ENCODE measurements around the gene MAML2.

The MAML2 gene

DNA sequence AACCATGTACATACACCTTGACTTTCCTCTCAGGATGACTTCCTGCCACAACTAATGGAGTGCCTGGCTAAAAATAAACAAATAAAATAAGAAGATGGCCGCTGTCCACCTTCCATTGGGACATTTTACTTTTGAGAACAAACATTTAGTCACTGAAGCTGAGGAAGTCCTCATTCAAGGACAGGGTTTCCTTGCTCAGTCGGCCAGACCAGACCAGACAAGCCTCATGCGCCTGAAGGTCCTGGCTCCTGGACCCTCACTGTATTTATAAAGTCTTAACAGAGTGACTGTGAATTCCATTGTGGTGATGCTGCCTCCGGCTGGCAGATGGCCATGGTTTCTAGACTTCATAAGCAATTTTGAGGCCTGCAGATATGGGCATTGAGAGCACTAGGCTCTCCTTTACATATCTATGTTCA lies 114.5 kb downstream of the MAML2 start:
- no peak overlapping the region for H3K9ac ChIP-seq (ENCODE audit: low read depth, low read length)
- peaks cover 27% of the 10 kb centered on the region for H3K4me1 ChIP-seq (ENCODE audit: insufficient read depth, low read length)
- no peaks in the 10 kb centered on the region for H3K9me3 ChIP-seq (ENCODE audit: control insufficient read depth, insufficient read depth, low read length)
- H3K36me3 ChIP-seq (ENCODE audit: insufficient read depth, low read length): no peaks in the 10 kb centered on the region

DNA sequence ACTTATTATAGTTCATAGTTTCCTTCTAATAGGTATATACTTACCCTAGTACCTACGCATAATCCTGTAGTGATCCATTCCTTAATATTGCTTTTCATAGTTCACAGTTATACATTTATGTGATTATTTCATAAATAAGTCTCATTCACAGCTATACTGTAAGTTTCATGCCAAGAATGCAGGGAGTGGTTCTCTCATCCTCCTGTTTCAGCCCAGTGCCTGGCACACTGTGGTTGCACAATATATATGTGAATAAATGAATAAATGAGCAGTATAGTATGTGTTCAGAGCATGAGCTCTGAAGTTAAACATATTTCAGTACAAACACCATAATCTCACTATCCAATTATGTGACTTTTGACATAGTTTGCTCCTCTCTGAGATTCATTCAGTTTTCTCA lies 115.8 kb downstream of the MAML2 start:
- peaks cover 27% of the 10 kb centered on the region for H3K4me1 ChIP-seq (ENCODE audit: insufficient read depth, low read length)
- H3K9me3 ChIP-seq (ENCODE audit: control insufficient read depth, insufficient read depth, low read length): no peaks in the 10 kb centered on the region
- H3K9ac ChIP-seq (ENCODE audit: low read depth, low read length): no peak overlapping the region
- H3K36me3 ChIP-seq (ENCODE audit: insufficient read depth, low read length): no peaks in the 10 kb centered on the region

DNA sequence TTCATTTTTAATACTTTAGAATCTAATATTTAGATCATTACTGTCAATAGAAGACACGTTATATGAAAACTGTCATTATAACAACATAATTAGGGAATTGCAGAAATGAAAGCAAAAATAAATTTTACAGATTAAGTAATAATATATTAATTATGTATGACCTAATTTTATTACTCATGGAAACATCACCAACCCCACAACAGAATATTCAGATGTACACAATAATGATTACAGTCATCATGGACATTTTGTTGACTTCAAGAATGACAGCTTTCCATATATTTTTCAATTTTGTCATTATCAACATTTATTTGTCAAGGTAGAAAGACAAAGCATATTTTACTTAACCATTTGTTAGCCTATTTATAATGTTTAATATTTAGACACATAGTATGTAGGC lies 119.9 kb downstream of the MAML2 start:
- Histone ChIP-seq H3K9ac (ENCODE audit: low read depth, low read length) (no peak overlapping the region), H3K36me3 (ENCODE audit: insufficient read depth, low read length) (no peaks in the 10 kb centered on the region), H3K9me3 (ENCODE audit: control insufficient read depth, insufficient read depth, low read length) (no peaks in the 10 kb centered on the region), H3K4me1 (ENCODE audit: insufficient read depth, low read length) (peaks cover 18% of the 10 kb centered on the region)

DNA sequence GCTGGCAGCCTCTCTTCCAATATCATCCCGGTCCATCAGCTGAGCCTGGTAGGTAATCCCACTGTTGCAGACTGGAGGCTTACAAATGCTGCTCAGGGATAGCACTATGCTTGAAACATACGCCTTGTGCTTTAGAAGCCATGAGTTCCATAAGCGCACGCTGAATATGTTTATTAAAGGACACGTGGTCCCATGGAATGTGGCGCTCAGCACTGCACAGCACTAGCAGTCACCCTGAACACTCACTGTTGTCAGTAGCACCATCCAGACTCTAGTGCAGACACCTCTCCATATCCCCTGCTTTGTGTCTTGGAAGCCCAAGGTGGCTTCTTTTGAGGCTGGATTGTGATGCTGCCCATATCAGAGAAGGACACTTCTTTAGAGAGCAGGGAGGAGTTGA lies 120.9 kb downstream of the MAML2 start:
- Histone ChIP-seq H3K36me3 (ENCODE audit: insufficient read depth, low read length) (no peaks in the 10 kb centered on the region), H3K4me1 (ENCODE audit: insufficient read depth, low read length) (peaks cover 12% of the 10 kb centered on the region), H3K9me3 (ENCODE audit: control insufficient read depth, insufficient read depth, low read length) (no peaks in the 10 kb centered on the region), H3K9ac (ENCODE audit: low read depth, low read length) (no peak overlapping the region)

DNA sequence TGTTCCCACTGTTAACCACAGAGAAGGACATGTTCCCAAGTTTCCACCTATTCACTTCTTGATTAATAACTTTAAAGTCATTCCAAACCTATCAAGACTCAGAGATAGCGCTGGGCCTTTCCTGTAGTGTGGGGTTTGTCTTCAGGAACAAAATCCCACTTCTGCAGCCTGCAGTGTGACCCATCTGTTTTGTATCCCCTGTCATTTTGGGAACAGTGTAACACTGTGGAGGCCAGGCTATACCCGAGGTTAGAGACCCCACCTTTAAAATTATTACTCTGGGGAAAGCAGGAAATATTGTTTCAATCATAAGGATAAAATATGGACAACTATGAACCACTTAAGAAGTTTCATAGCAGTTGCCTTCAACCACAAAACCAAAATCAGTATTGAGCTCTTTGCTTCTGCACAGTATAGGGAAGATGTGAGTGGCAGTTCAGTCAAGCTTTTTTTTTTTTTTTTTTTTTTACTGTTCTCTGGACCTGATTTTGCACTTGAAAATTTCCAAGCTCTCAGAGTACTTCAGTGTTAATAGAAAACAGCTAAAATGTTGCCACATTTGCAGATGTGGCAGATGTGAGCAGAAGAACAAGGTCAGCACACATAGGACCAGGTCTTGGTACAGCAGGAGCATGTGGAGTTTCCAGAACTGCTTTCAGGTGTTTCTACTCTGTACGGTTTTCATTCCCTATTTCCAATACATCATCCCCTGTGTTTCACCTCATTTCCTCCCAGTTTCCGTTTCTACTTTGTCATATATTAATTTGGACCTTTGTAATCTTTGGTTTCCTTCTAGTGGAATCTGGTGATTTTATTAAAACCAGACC lies 121.5 kb downstream of the MAML2 start:
- H3K36me3 ChIP-seq (ENCODE audit: insufficient read depth, low read length): no peaks in the 10 kb centered on the region
- peaks cover 14% of the 10 kb centered on the region for H3K4me1 ChIP-seq (ENCODE audit: insufficient read depth, low read length)
- H3K9ac ChIP-seq (ENCODE audit: low read depth, low read length): no peak overlapping the region
- no peaks in the 10 kb centered on the region for H3K9me3 ChIP-seq (ENCODE audit: control insufficient read depth, insufficient read depth, low read length)

DNA sequence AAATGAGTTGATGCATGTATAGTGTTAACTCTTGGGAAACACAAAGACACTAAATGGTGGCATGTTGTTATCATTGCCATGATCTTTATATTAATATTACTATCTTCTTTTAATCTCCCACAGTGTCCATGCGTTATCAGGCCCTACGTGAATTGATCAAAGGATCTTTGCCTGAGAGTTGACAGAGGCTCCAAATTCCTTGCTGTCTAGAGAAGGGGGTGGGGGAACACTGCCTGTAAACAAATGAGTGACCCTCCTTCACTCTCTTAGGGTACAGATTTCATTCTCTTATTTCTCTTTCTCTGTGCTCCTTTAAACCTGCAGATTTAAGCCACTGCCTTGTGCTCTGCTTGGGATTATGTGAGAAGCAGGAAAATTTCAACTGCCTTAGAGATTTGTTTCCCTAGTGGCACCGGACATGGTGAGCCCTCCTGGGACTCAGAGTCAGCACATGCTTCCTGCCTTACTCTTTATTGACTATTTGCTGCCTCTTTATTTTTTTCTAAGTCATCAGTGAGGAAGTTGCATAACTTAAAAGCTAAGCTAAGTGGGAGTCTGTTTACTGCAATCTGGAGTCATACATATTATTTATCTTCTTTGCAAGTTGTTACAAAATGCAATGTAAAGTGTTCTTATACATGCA lies 122.9 kb downstream of the MAML2 start:
- H3K9me3 ChIP-seq (ENCODE audit: control insufficient read depth, insufficient read depth, low read length): no peaks in the 10 kb centered on the region
- no peak overlapping the region for H3K9ac ChIP-seq (ENCODE audit: low read depth, low read length)
- H3K36me3 ChIP-seq (ENCODE audit: insufficient read depth, low read length): no peaks in the 10 kb centered on the region
- H3K4me1 ChIP-seq (ENCODE audit: insufficient read depth, low read length): peaks cover 18% of the 10 kb centered on the region

DNA sequence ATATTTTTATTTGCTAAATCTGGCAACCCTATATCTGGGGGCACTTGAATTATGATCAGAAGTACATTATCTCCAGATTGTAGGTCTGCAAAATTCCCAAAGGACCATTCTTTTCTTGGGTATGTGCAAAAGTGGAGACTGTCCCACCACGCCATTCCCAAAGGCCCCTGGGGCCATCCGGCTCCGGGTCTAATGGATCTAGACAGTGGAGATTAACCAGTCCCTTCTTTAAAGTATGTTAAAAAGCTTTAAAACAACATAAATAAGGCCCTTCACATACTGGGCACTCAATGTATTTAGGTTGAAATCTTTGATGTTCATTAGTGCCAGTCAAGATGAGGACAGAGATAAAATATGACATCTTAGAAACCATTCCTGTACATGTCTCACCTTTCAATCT lies 124.1 kb downstream of the MAML2 start:
- peaks cover 18% of the 10 kb centered on the region for H3K4me1 ChIP-seq (ENCODE audit: insufficient read depth, low read length)
- H3K9ac ChIP-seq (ENCODE audit: low read depth, low read length): no peak overlapping the region
- H3K9me3 ChIP-seq (ENCODE audit: control insufficient read depth, insufficient read depth, low read length): no peaks in the 10 kb centered on the region
- no peaks in the 10 kb centered on the region for H3K36me3 ChIP-seq (ENCODE audit: insufficient read depth, low read length)

DNA sequence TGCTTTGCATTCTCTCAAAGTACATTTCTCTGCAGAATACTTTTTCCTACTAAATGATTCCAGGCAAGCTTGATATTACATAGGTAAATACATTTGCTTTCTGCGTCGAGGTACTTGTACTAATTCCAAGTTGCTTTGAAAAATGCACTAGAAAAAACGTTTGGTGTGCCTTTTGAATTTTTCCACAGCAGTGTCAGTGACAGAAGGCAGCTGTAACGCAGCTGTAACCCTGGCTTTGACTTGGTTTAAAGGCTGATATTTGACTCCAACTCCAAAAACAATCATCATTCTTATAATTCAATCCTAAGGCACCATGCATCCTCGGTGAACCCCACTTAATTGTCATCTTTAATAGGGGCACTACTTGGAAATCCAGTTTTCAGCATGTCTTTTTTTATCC lies 125.0 kb downstream of the MAML2 start:
- Histone ChIP-seq H3K4me1 (ENCODE audit: insufficient read depth, low read length) (peaks cover 26% of the 10 kb centered on the region), H3K36me3 (ENCODE audit: insufficient read depth, low read length) (no peaks in the 10 kb centered on the region), H3K9me3 (ENCODE audit: control insufficient read depth, insufficient read depth, low read length) (no peaks in the 10 kb centered on the region), H3K9ac (ENCODE audit: low read depth, low read length) (no peak overlapping the region)

DNA sequence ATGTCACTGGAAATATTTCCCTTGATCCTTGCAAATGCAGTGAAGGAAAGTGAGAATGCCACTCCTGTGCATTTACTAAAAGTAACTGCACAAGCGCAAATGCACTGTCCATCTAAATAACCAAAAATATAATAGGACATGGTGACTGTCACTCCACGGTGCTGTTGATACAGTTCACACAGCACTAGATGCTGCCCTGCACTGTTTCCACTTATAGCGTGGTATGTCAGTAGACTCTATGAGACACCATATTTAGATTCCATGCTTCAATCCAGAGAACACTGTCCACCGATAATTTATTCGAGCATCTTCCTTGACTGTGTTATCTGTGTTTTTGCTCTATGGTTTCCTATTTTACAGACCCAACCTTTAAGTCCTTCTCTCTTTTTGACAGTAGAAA lies 125.8 kb downstream of the MAML2 start:
- Histone ChIP-seq H3K9me3 (ENCODE audit: control insufficient read depth, insufficient read depth, low read length) (no peaks in the 10 kb centered on the region), H3K9ac (ENCODE audit: low read depth, low read length) (no peak overlapping the region), H3K4me1 (ENCODE audit: insufficient read depth, low read length) (peaks cover 34% of the 10 kb centered on the region), H3K36me3 (ENCODE audit: insufficient read depth, low read length) (no peaks in the 10 kb centered on the region)

DNA sequence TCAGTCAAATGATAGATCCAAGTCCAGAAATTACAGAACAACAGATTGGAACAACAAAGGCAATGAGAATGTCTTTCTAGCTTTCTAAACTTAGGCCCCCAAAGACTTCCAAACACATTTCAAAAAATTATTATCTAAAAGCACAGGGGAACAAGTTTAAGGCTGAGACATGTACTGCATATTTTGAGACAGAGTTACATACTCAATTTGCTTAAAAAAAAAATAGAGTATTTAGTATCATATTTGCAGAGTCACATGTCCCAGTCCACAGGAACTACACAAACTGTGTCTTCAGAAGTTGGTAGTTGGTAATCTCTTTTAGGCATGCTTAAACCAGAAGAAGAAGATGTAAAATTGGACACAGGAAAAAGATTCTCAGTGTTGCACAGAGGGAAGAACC lies 127.2 kb downstream of the MAML2 start:
- peaks cover 36% of the 10 kb centered on the region for H3K4me1 ChIP-seq (ENCODE audit: insufficient read depth, low read length)
- no peak overlapping the region for H3K9ac ChIP-seq (ENCODE audit: low read depth, low read length)

DNA sequence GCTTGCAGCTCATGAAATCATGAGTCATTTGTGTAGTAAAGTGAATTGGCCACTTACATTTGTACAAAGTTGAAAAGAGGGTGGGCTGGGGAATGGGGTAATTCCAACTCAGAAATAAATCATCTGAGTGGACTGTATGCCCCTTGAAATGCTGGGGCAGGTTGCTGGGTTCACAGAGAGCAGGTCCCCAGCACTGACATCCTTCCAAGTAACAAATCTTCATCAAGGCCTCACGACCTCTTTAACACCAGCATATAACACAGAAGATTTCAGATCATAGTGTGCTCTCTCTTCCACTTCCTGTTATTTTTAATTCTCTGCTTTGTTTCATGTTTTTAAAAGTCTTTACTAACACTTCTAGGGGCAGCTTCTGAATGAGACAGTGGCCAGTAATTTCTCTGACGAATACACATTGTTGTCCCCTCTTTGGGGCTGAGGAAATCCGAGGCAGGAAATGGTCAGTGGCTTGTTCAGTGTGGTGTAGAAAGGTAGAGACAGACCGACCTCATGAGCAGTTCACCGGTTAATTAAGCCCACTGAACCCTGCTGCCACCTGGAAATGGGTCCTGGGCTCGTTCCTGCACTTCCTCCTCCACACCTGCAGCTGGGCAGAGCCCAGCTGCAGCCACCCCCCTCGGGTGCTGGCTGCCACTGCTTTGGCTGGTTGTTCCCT lies 127.7 kb downstream of the MAML2 start:
- peaks cover 32% of the 10 kb centered on the region for H3K4me1 ChIP-seq (ENCODE audit: insufficient read depth, low read length)
- no peak overlapping the region for H3K9ac ChIP-seq (ENCODE audit: low read depth, low read length)
- no peaks in the 10 kb centered on the region for H3K9me3 ChIP-seq (ENCODE audit: control insufficient read depth, insufficient read depth, low read length)

More for the DNA sequence above, 127.2 kb downstream of the MAML2 start:
- Histone ChIP-seq H3K36me3 (ENCODE audit: insufficient read depth, low read length) (no peaks in the 10 kb centered on the region), H3K9me3 (ENCODE audit: control insufficient read depth, insufficient read depth, low read length) (no peaks in the 10 kb centered on the region)

DNA sequence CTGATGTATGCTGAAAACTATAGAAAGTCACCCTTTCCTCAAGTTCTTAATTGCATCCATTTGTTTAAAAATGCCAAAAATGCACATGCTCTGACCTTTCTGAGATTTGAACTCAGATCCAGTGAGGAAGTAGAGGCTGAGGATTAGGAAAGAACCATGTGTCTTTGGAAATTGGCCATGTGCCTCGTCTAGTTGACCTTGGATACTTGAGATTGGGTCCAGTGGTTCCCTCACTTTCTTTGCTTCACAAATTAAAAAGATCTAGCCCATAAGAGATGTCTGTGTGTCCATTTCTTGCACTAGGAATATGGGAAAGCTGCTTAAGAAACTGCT lies 128.3 kb downstream of the MAML2 start:
- Histone ChIP-seq H3K4me1 (ENCODE audit: insufficient read depth, low read length) (peaks cover 27% of the 10 kb centered on the region), H3K9me3 (ENCODE audit: control insufficient read depth, insufficient read depth, low read length) (no peaks in the 10 kb centered on the region), H3K36me3 (ENCODE audit: insufficient read depth, low read length) (no peaks in the 10 kb centered on the region), H3K9ac (ENCODE audit: low read depth, low read length) (no peak overlapping the region)

More for the DNA sequence above, 127.7 kb downstream of the MAML2 start:
- H3K36me3 ChIP-seq (ENCODE audit: insufficient read depth, low read length): no peaks in the 10 kb centered on the region

DNA sequence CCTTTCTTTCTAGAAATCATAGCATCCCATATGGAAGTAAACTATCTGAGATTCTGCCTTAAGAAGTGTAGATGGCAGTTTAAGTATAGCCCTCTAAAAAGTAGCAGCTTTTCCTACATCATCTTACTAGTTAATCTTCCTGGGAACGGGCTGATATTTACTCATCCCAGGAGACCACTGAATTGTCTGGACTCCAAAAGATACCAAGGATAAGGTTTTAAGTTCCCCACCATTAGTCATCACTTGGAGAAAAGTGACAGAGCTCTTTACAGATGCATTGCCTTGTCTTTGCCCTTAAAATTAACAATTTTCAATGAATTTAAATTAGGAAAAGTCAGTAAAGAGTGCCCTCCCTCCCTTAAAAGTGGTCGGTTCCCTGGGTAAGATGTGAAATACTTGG lies 129.5 kb downstream of the MAML2 start:
- H3K4me1 ChIP-seq (ENCODE audit: insufficient read depth, low read length): peaks cover 32% of the 10 kb centered on the region
- no peaks in the 10 kb centered on the region for H3K9me3 ChIP-seq (ENCODE audit: control insufficient read depth, insufficient read depth, low read length)
- H3K36me3 ChIP-seq (ENCODE audit: insufficient read depth, low read length): no peaks in the 10 kb centered on the region
- H3K9ac ChIP-seq (ENCODE audit: low read depth, low read length): no peak overlapping the region

DNA sequence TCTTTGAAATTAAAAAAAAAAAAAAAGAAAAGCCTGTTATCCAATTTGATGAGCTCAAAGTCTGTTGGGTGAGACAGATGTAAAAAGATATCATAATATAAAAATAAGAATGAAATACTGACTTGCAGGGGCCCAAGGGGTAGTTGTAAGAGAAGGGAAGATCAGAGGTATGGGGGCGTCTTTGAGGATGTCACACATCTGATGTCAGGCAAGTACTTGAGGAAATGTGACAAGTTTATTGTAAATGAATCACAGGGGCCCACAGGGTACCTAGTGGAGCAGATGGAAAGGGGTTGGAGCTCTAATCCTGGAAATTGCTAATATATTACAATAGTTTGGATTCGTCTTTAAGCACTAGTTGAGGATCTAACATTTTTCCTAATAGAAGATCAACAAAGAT lies 131.6 kb downstream of the MAML2 start:
- H3K36me3 ChIP-seq (ENCODE audit: insufficient read depth, low read length): no peaks in the 10 kb centered on the region
- no peak overlapping the region for H3K9ac ChIP-seq (ENCODE audit: low read depth, low read length)
- H3K9me3 ChIP-seq (ENCODE audit: control insufficient read depth, insufficient read depth, low read length): no peaks in the 10 kb centered on the region
- peaks cover 48% of the 10 kb centered on the region for H3K4me1 ChIP-seq (ENCODE audit: insufficient read depth, low read length)
